Activated CD8-positive, alpha-beta T cell treated with anti-CD3 and anti-CD28 coated beads for 36 hours (primary cell): Measurements from ENCODE around the gene NUB1. TPM values are rescaled to one million over a fixed set of nuclear protein-coding genes. Genes with fewer than 3 reads are reported as not detected.

Experiments used
- ATAC-seq: fragments of 200-7000 bp; cut with Tn5 transposase; one replicate; pipeline ENCODE4 v1.10.0; 2021; ENCODE audit warnings: mild to moderate bottlenecking, moderate library complexity
- CTCF ChIA-PET: fragments of 350-600 bp; sonication (Branson Sonifier 250); formaldehyde crosslinking; loops from one replicate; lab custom pipeline; 2021; ENCODE audit warnings: antibody characterized with exemption; lab: Charles Lee
- POLR2A ChIA-PET: fragments of 350-600 bp; sonication (Branson Sonifier 250); formaldehyde crosslinking; loops from one replicate; lab custom pipeline; 2021; ENCODE audit warnings: antibody characterized with exemption; lab: Charles Lee
- DNase-seq: peaks from one replicate; pipeline ENCODE4 v3.0.0-alpha.2; 2020
- H3K27ac Mint-ChIP-seq: one replicate; pipeline ENCODE4 v1.8.0; 2021; ENCODE audit warnings: mild to moderate bottlenecking, mixed read lengths
- H3K27me3 Mint-ChIP-seq: one replicate; pipeline ENCODE4 v1.8.0; 2021; ENCODE audit warnings: mixed read lengths
- H3K36me3 Mint-ChIP-seq: one replicate; pipeline ENCODE4 v1.8.0; 2021; ENCODE audit warnings: low read depth, mixed read lengths
- H3K4me1 Mint-ChIP-seq: one replicate; pipeline ENCODE4 v1.8.0; 2021; ENCODE audit warnings: low read depth, mixed read lengths
- H3K4me3 Mint-ChIP-seq: one replicate; pipeline ENCODE4 v1.8.0; 2021; ENCODE audit warnings: mild to moderate bottlenecking, moderate library complexity, mixed read lengths
- H3K9me3 Mint-ChIP-seq: one replicate; pipeline ENCODE4 v1.8.0; 2021; ENCODE audit warnings: mixed read lengths
- CTCF ChIP-seq: fragments of 200-600 bp; IDR thresholded peaks from one replicate; pipeline ENCODE4 v1.8.0; 2022; ENCODE audit warnings: antibody characterized with exemption, mild to moderate bottlenecking
- intact Hi-C: fragments of 100-400 bp; cut with micrococcal nuclease; formaldehyde crosslinking; loops from one replicate; pipeline ENCODE4 v1.10.0; 2022
- total RNA-seq, 2 experiments: library from RNA; stranded (reverse); gene quantifications; one replicate each; pipeline ENCODE4 v1.2.3, GENCODE V29; 2021

Gene NUB1
- total RNA-seq, 2 experiments from 2014 or later: 41.0 to 42.5 TPM

DNA sequence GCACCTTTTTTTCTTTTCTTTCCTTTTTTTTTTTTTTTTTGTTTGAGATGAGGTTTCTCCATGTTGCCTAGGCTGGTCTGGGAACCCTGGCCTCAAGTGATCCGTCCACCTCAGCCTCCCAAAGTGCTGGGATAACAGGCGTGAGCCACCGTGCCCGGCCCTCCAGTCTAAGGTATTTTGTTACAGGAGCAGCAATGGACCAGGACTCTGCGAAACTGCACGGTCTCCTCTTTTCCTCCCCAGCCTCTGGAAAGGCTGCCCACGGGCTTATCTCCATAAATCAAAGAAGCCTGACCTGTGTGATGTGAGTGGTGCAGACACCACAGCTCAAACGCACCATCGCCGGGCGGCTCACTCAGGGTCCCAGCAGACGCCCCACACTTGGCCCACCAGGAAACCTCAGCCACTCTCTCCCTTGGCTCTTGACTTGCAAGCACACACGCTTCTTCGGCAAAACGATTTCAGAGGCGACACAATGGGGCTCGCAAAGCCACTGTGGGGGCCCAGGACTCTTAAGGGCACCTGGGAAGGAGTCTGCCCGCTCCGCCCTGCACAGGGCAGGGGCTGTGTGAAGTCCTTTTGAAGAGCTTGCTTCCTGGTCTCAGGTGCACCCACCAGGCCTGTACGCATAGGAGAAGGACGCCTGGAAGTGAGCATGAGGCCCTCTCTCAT is 47.6 kb downstream of the NUB1 start:
- H3K9me3 Mint-ChIP-seq: no peaks in the 10 kb centered on the region

GRCh38 chr7:151389768-151390597 is 48.4 kb downstream of the NUB1 start:
- Mint-ChIP-seq H3K9me3 (no peaks in the 10 kb centered on the region), H3K36me3 (no peaks in the 10 kb centered on the region), H3K4me1 (peaks cover 5% of the 10 kb centered on the region), H3K27me3 (no peaks in the 10 kb centered on the region), H3K4me3 (no peak overlapping the region), H3K27ac (no peak overlapping the region)
- ChIA-PET CTCF (no interaction called here), POLR2A (interaction anchor here (1.1 kb wide), 1 partner anchor 20 kb away, joined by 3 read pairs; the partner anchor contains the start of gene WDR86)
- ATAC-seq (no peak), DNase-seq (no peak)
- TF ChIP-seq CTCF: no peak
- intact Hi-C loops: no loop called here

More for the DNA sequence above, 47.6 kb downstream of the NUB1 start:
- Mint-ChIP-seq H3K36me3 (no peaks in the 10 kb centered on the region), H3K4me3 (no peak overlapping the region), H3K4me1 (peaks cover 5% of the 10 kb centered on the region), H3K27ac (no peak overlapping the region), H3K27me3 (peaks cover 6% of the 10 kb centered on the region)
- DNase-seq: no peak
- ChIA-PET POLR2A (no interaction called here), CTCF (no interaction called here)
- ATAC-seq: no peak
- TF ChIP-seq CTCF: no peak
- intact Hi-C loops: no loop called here

DNA sequence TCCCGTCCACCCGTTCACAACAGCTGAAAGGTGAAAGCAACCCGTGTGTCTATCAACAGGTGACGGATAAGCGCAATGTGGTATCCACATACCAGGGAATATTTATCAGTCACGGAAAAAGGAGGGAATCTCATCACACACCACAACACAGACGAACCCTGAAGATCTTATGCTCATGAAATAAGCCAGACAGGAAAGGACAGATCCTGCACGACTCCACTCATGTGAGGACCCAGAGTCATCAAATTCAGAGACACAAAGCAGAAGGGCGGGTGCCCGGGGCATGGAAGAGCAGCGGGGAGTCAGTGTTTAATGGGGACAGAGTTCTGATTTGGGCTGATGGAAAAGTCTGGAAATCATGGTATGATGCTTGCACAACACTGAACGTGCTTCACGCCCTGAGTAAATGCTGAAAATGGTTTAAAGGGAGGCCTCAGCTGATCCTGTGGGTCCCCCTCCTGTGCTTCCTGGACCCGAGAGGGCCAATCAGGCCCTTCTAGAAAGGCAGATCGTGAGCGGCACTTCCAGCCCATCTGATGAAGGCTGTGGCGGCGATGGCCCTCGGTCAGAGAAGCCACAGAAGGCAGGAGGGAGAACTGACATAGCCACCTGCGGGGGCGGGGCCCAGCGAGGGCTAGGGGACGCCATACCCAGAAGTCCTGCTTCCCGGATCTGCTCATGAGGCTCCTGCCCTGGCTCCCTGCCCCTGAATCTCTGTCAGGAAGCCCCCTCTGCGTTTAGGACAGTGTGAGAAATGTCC is 49.2 kb downstream of the NUB1 start:
- CTCF ChIA-PET: no interaction called here
- H3K27me3 Mint-ChIP-seq: no peaks in the 10 kb centered on the region
- H3K9me3 Mint-ChIP-seq: no peaks in the 10 kb centered on the region
- no peak overlapping the region for H3K4me3 Mint-ChIP-seq
- DNase-seq (no peak), ATAC-seq (no peak)
- no peak for TF ChIP-seq CTCF
- H3K36me3 Mint-ChIP-seq: no peaks in the 10 kb centered on the region
- POLR2A ChIA-PET: interaction anchor here (1.1 kb wide), 1 partner anchor 19 kb away, joined by 3 read pairs; the partner anchor contains the start of gene WDR86
- no peak overlapping the region for H3K27ac Mint-ChIP-seq
- peaks cover 5% of the 10 kb centered on the region for H3K4me1 Mint-ChIP-seq
- intact Hi-C loops: no loop called here

DNA sequence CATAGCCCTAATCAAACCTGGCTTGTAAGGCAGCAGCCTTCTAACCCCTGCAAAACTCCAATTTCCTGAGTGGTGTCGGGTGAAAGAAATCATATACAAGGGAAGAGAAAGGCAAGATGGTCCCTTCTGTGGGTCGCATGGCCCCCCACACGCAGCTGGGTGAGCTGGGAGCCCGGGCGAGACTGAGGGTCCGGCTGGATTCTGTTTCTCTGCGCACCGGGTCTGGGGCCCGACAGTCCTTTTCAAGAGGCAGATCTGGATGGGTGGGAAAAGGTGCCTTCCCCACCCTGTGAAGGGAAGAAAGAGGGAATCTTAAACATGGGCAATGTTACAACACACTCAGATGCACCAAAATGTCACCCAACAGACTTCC is 49.7 kb downstream of the NUB1 start:
- no peaks in the 10 kb centered on the region for H3K27me3 Mint-ChIP-seq
- intact Hi-C loops: no loop called here
- ATAC-seq (no peak), DNase-seq (no peak)
- no peaks in the 10 kb centered on the region for H3K9me3 Mint-ChIP-seq
- no peaks in the 10 kb centered on the region for H3K36me3 Mint-ChIP-seq
- POLR2A ChIA-PET: no interaction called here
- peaks cover 5% of the 10 kb centered on the region for H3K4me1 Mint-ChIP-seq
- H3K27ac Mint-ChIP-seq: no peak overlapping the region
- TF ChIP-seq CTCF: no peak
- H3K4me3 Mint-ChIP-seq: no peak overlapping the region
- CTCF ChIA-PET: no interaction called here
